ENCODE measurements around the gene FLT4. TPM values are rescaled to one million over a fixed set of nuclear protein-coding genes. Genes with fewer than 3 reads are reported as not detected.

FLT4 gene
- total RNA-seq, 1 experiment from 2014 or later: 6.3 TPM

- H3K4me1 Mint-ChIP-seq: peaks cover 6 to 8% of the 10 kb centered on the region in 2 experiments; a peak in 3 of 4 replicates
- Histone ChIP-seq H2AFZ (ENCODE audit: low read length) (no peak overlapping the region), H2BK15ac (ENCODE audit: low read depth, low read length) (no peak overlapping the region), H3K23me2 (ENCODE audit: insufficient read length, low read depth, low read length, poor library complexity, severe bottlenecking) (peaks cover 4% of the 10 kb centered on the region), H3K79me1 (ENCODE audit: insufficient read depth, low read depth, low read length, poor library complexity, severe bottlenecking) (no peaks in the 10 kb centered on the region), H4K20me1 (ENCODE audit: control insufficient read depth, insufficient read depth, insufficient read length) (no peaks in the 10 kb centered on the region), H2AK5ac (ENCODE audit: insufficient read length, low read length) (no peak overlapping the region), H2BK5ac (ENCODE audit: insufficient read length, low read length) (no peak overlapping the region), H3K23ac (ENCODE audit: insufficient read length, low read depth, low read length) (no peak overlapping the region), H3K14ac (ENCODE audit: insufficient read depth, low read length) (peak overlapping the region; percentile 74; the same call in 1 of the 2 replicates), H3K4me1 (ENCODE audit: insufficient read depth, low read length) (no peaks in the 10 kb centered on the region), H4K91ac (ENCODE audit: insufficient read length, low read depth, low read length) (no peak overlapping the region), H3K4me2 (ENCODE audit: insufficient read depth, insufficient read length, low read length) (peak overlapping the region; percentile 18), H3T11ph (ENCODE audit: low read length) (no peak overlapping the region), H2BK120ac (ENCODE audit: low read depth, low read length, poor library complexity, severe bottlenecking) (no peak overlapping the region), H3K79me2 (ENCODE audit: insufficient read depth, low read length) (no peaks in the 10 kb centered on the region), H3K27me3 (ENCODE audit: insufficient read depth, low read length) (peaks cover 3% of the 10 kb centered on the region; the same call in 1 of the 2 replicates), H3K9me3 (ENCODE audit: control insufficient read depth, low read depth, low read length) (no peaks in the 10 kb centered on the region), H4K5ac (ENCODE audit: insufficient read length, low read depth, low read length) (no peak overlapping the region), H4K8ac (replicated peaks; ENCODE audit: insufficient read length, low read depth, low read length) (no peak overlapping the region), H3K18ac (ENCODE audit: insufficient read length, low read depth, low read length) (no peak overlapping the region), H3K9ac (ENCODE audit: extremely low read depth, insufficient read length, low read length) (no peak overlapping the region), H3K56ac (ENCODE audit: insufficient read length, low read depth, low read length) (no peak overlapping the region), H3K27ac (ENCODE audit: insufficient read length, low read depth, low read length) (no peak overlapping the region), H3K4ac (ENCODE audit: low read depth, low read length) (no peak overlapping the region), H2BK12ac (ENCODE audit: insufficient read length, low read depth, low read length) (no peak overlapping the region), H2BK20ac (ENCODE audit: low read depth, low read length, poor library complexity, severe bottlenecking) (no peak overlapping the region)
- DNase-seq: peak; percentile 76
- H3K9me3 Mint-ChIP-seq: no peaks in the 10 kb centered on the region
- H3K27ac Mint-ChIP-seq: no peak overlapping the region
- WGBS (ENCODE audit: extremely low coverage, insufficient read length, low lambda C conversion rate): no CpG with 5 or more reads among the region's 90 CpGs
- peak; percentile 76 for TF ChIP-seq CTCF (conservative IDR thresholded peaks at IDR 0.05)
- peaks cover 17% of the 10 kb centered on the region for H3K27me3 Mint-ChIP-seq (ENCODE audit: low read depth)
- H3K4me3 Mint-ChIP-seq: peak overlapping the region; percentile 62 to 78
- peaks cover 0 to 5% (median 0%) of the 10 kb centered on the region in 3 experiments; a peak in 3 of 7 replicates for H3K36me3 Mint-ChIP-seq (ENCODE audit: insufficient read depth in 1 of 3, low read depth in 3 of 3)
Observed at GRCh38 chr5:180618829-180619562, 30.4 kb downstream of the FLT4 start.

Measured in H9 (cell line).